ENCODE measurements around the gene UAP1L1.
"Not testable (repeated sequence)": the region's sequence is repeated elsewhere in the genome, so short reads cannot be mapped to it uniquely, and the experiment has no call there.

UAP1L1 gene

GRCh38 chr9:137057545-137057944, 19.8 kb upstream of the UAP1L1 start:
- no peak for DNase-seq

GRCh38 chr9:137058521-137059234, 18.6 kb upstream of the UAP1L1 start:
- no peak for DNase-seq

GRCh38 chr9:137062384-137062783, 14.9 kb upstream of the UAP1L1 start:
- no peak for DNase-seq

GRCh38 chr9:137062798-137063197, 14.5 kb upstream of the UAP1L1 start:
- DNase-seq: not testable (repeated sequence)

- no peak for DNase-seq
Measured at GRCh38 chr9:137063311-137064026, 13.8 kb upstream of the UAP1L1 start.

- peak; percentile 49 to 61 for DNase-seq
Measured at GRCh38 chr9:137064027-137064879, 13.1 kb upstream of the UAP1L1 start.

- no peak for DNase-seq
Measured at GRCh38 chr9:137064880-137065164, 12.5 kb upstream of the UAP1L1 start.

- no peak for DNase-seq
Measured at GRCh38 chr9:137065336-137065967, 11.9 kb upstream of the UAP1L1 start.

GRCh38 chr9:137066096-137066861, 11.0 kb upstream of the UAP1L1 start:
- DNase-seq: no peak

- DNase-seq: peak; percentile 84 to 85
Measured at GRCh38 chr9:137067860-137068538, 9.3 kb upstream of the UAP1L1 start.

GRCh38 chr9:137068539-137069507, 8.5 kb upstream of the UAP1L1 start:
- no peak for DNase-seq

GRCh38 chr9:137069508-137070091, 7.7 kb upstream of the UAP1L1 start:
- no peak for DNase-seq

GRCh38 chr9:137070201-137070905, 7.0 kb upstream of the UAP1L1 start, which contains the start of gene SAPCD2:
TSS of gene SAPCD2 (minus strand) at chr9:137070557. CDS start at chr9:137070460, 97 bp downstream.
- peak; percentile 74 to 76 for DNase-seq

GRCh38 chr9:137070906-137071275, 6.4 kb upstream of the UAP1L1 start:
- no peak for DNase-seq

GRCh38 chr9:137071282-137071681, 6.0 kb upstream of the UAP1L1 start:
- DNase-seq: no peak

GRCh38 chr9:137073992-137074399, 3.3 kb upstream of the UAP1L1 start:
- DNase-seq: no peak

- no peak for DNase-seq
Measured at GRCh38 chr9:137074657-137075274, 2.6 kb upstream of the UAP1L1 start.

- DNase-seq: no peak
Measured at GRCh38 chr9:137075275-137075775, 2.0 kb upstream of the UAP1L1 start.

GRCh38 chr9:137076636-137077009, 694 bp upstream of the UAP1L1 start:
- DNase-seq: no peak

All from activated CD4-positive, alpha-beta T cell treated with anti-CD3 and anti-CD28 coated beads, Interleukin-2, amount 50 U/mL, for 4 hours (primary cell).